Suprapubic skin (tissue), 3 donors: ENCODE results near the gene ING1.

Source experiments
- POLR2A ChIP-seq, 2 donors: fragments of 450-650 bp; IDR thresholded peaks; one replicate each; pipeline ENCODE4 v1.6.1; 2017; ENCODE audit warnings: antibody characterized with exemption in 2 of 2, mild to moderate bottlenecking in 2 of 2, moderate library complexity in 2 of 2
- TF ChIP-seq, protein P1 (sequence below), 2 donors: fragments of 200-600 bp in 1 of 2; fragments of 450-650 bp in 1 of 2; sonication (generic) in 1 of 2; IDR thresholded peaks; one replicate each; pipeline ENCODE4 v1.5.1; 2016 to 2019; ENCODE audit warnings: antibody characterized with exemption in 2 of 2, mild to moderate bottlenecking in 1 of 2, moderate library complexity in 1 of 2

DNA sequence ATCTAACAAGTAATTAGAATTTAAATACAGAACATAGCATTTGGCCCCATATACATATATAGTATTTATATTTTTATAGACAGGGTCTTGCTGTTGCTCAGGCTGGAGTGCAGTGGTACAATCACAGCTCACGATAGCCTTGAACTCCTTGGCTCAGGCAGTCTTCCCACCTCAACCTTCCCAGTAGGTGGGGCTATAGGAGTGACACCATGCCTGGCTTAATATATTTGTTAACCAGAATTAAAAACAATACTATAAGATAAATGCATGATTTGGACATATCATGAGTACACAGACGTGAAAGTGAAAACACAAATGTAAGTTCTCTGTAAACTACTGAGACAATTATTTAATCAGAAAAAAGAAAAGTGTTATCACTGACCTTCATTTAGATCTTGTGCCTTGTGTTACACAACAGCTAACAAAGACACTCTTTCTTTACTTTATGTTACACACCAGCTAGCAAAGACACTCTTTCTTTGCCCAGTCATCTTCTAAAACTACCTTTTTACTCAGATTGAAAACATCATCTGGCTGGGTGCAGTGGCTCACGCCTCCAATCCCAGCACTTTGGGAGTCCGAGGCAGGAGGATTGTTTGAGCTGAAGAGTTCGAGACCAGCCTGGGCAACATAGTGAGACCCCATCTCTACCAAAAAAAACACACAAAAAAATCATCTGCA, 30.2 kb upstream of the ING1 start:
- TF ChIP-seq, protein P1, sequence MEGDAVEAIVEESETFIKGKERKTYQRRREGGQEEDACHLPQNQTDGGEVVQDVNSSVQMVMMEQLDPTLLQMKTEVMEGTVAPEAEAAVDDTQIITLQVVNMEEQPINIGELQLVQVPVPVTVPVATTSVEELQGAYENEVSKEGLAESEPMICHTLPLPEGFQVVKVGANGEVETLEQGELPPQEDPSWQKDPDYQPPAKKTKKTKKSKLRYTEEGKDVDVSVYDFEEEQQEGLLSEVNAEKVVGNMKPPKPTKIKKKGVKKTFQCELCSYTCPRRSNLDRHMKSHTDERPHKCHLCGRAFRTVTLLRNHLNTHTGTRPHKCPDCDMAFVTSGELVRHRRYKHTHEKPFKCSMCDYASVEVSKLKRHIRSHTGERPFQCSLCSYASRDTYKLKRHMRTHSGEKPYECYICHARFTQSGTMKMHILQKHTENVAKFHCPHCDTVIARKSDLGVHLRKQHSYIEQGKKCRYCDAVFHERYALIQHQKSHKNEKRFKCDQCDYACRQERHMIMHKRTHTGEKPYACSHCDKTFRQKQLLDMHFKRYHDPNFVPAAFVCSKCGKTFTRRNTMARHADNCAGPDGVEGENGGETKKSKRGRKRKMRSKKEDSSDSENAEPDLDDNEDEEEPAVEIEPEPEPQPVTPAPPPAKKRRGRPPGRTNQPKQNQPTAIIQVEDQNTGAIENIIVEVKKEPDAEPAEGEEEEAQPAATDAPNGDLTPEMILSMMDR (IDR thresholded peaks at IDR 0.05), result no peak
- no peak for TF ChIP-seq POLR2A (IDR thresholded peaks at IDR 0.05)
